IMR-90 (cell line): ENCODE measurements around the gene ELK3. TPM values are rescaled to one million over a fixed set of nuclear protein-coding genes. Genes with fewer than 3 reads are reported as not detected.

ENCODE experiments used
- ATAC-seq: fragments of 200-7000 bp; cut with Tn5 transposase; 2 replicates; pipeline ENCODE4 v1.9.1; 2020; ENCODE audit warnings: low read depth, mild to moderate bottlenecking, moderate library complexity
- BruUV-seq: library from RNA; stranded (reverse); fragments of 400-500 nt; replicated peaks from 2 replicates; lab custom pipeline; 2021; lab: Mats Ljungman, UMichigan
- CTCF ChIA-PET: fragments of 300-600 bp; formaldehyde crosslinking; extraction: SDS; loops from one replicate; lab custom pipeline; 2021; ENCODE audit warnings: antibody characterized with exemption; lab: Yijun Ruan, JAX
- POLR2A ChIA-PET: fragments of 300-600 bp; sonication (Branson Sonifier 250); formaldehyde crosslinking; loops from one replicate; lab custom pipeline; 2022; ENCODE audit warnings: antibody characterized with exemption; ENCODE audit not compliant: unreplicated experiment; lab: Charles Lee
- DNase-seq: peaks from one replicate; pipeline ENCODE4 v3.0.0; 2013
- H2AFZ ChIP-seq: replicated peaks from 2 replicates; pipeline ENCODE3; 2013; ENCODE audit warnings: low read length, mild to moderate bottlenecking; ENCODE audit not compliant: poor library complexity
- H2AK5ac ChIP-seq: 2 replicates; pipeline ENCODE4 v1.6.1; 2013; ENCODE audit warnings: low read depth, low read length, inconsistent platforms
- H2AK9ac ChIP-seq: replicated peaks from 2 replicates; pipeline ENCODE3; 2013; ENCODE audit warnings: mild to moderate bottlenecking, low read depth, low read length, moderate library complexity; ENCODE audit not compliant: poor library complexity
- H2BK120ac ChIP-seq: 2 replicates; pipeline ENCODE4 v1.6.1; 2013; ENCODE audit warnings: low read depth, low read length, inconsistent platforms
- H2BK15ac ChIP-seq: 3 replicates; pipeline ENCODE4 v1.6.1; 2013; ENCODE audit warnings: low read depth, low read length, inconsistent platforms
- H2BK20ac ChIP-seq: 2 replicates; pipeline ENCODE4 v1.6.1; 2013; ENCODE audit warnings: low read depth, mild to moderate bottlenecking, inconsistent platforms, low read length, moderate library complexity
- H2BK5ac ChIP-seq: 2 replicates; pipeline ENCODE4 v1.6.1; 2013; ENCODE audit warnings: mild to moderate bottlenecking, low read depth, low read length, inconsistent platforms; ENCODE audit not compliant: poor library complexity, severe bottlenecking
- H3K14ac ChIP-seq: replicated peaks from 2 replicates; pipeline ENCODE4 v1.6.1; 2013; ENCODE audit warnings: low read depth, low read length, inconsistent platforms
- H3K18ac ChIP-seq: 2 replicates; pipeline ENCODE4 v1.6.1; 2013; ENCODE audit warnings: low read depth, low read length, control low read depth
- H3K23ac ChIP-seq: 2 replicates; pipeline ENCODE4 v1.6.1; 2013; ENCODE audit warnings: low read depth, low read length, inconsistent platforms
- H3K27ac ChIP-seq: 2 replicates; pipeline ENCODE4 v1.5.1; 2013; ENCODE audit warnings: mild to moderate bottlenecking, control low read depth, low read length; ENCODE audit not compliant: insufficient read depth
- H3K27me3 ChIP-seq: 2 replicates; pipeline ENCODE4 v1.6.1; 2013; ENCODE audit warnings: low read length; ENCODE audit not compliant: control insufficient read depth, insufficient read depth
- H3K36me3 ChIP-seq: 2 replicates; pipeline ENCODE4 v1.6.1; 2013; ENCODE audit warnings: low read length, mixed read lengths; ENCODE audit not compliant: control insufficient read depth, insufficient read depth
- H3K4ac ChIP-seq: 2 replicates; pipeline ENCODE4 v1.6.1; 2013; ENCODE audit warnings: low read depth, low read length, inconsistent platforms
- H3K4me1 ChIP-seq: 2 replicates; pipeline ENCODE4 v1.6.1; 2013; ENCODE audit warnings: low read length, mixed read lengths; ENCODE audit not compliant: control insufficient read depth, insufficient read depth
- H3K4me2 ChIP-seq: 2 replicates; pipeline ENCODE4 v1.6.1; 2013; ENCODE audit warnings: low read depth, mild to moderate bottlenecking, control low read depth, low read length, moderate library complexity
- H3K4me3 ChIP-seq: 2 replicates; pipeline ENCODE4 v1.5.1; 2013; ENCODE audit warnings: low read depth, mild to moderate bottlenecking, control low read depth, low read length, moderate library complexity; ENCODE audit not compliant: insufficient read depth
- H3K56ac ChIP-seq: 2 replicates; pipeline ENCODE4 v1.6.1; 2013; ENCODE audit warnings: low read length, inconsistent platforms; ENCODE audit not compliant: insufficient read depth; ENCODE audit errors: extremely low read depth
- H3K79me1 ChIP-seq, 2 experiments: 2 replicates each; pipeline ENCODE4 v1.6.1; 2013; ENCODE audit warnings: low read length in 2 of 2, inconsistent platforms in 1 of 2, low read depth in 1 of 2
- H3K9ac ChIP-seq: 2 replicates; pipeline ENCODE4 v1.6.1; 2013; ENCODE audit warnings: low read depth, low read length, control low read depth
- H3K9me1 ChIP-seq: 2 replicates; pipeline ENCODE4 v1.6.1; 2013; ENCODE audit warnings: low read length, inconsistent platforms; ENCODE audit not compliant: insufficient read depth
- H3K9me3 ChIP-seq: 2 replicates; pipeline ENCODE4 v1.6.1; 2013; ENCODE audit warnings: low read length; ENCODE audit not compliant: control insufficient read depth, insufficient read depth
- H4K20me1 ChIP-seq: 2 replicates; pipeline ENCODE4 v1.6.1; 2013; ENCODE audit warnings: low read length, inconsistent platforms; ENCODE audit not compliant: insufficient read depth
- H4K5ac ChIP-seq: 2 replicates; pipeline ENCODE4 v1.6.1; 2013; ENCODE audit warnings: mild to moderate bottlenecking, low read depth, low read length, control low read depth
- H4K8ac ChIP-seq, 2 experiments: 2 replicates each; pipeline ENCODE4 v1.6.1; 2013; ENCODE audit warnings: low read depth in 2 of 2, low read length in 2 of 2, control low read depth in 1 of 2, inconsistent platforms in 1 of 2
- H4K91ac ChIP-seq: 2 replicates; pipeline ENCODE4 v1.6.1; 2013; ENCODE audit warnings: low read depth, low read length, inconsistent platforms; ENCODE audit not compliant: insufficient read depth
- BHLHE40 ChIP-seq: fragments of 150-350 bp; IDR thresholded peaks from 2 replicates; pipeline ENCODE4 v1.6.1; 2016; ENCODE audit warnings: mild to moderate bottlenecking, low read depth, low read length
- CHD1 ChIP-seq: IDR thresholded peaks from 2 replicates; pipeline ENCODE4 v1.6.1; 2012; ENCODE audit warnings: low read depth, low read length, improper control_type of control experiment
- MAZ ChIP-seq: IDR thresholded peaks from 2 replicates; pipeline ENCODE4 v1.6.1; 2012; ENCODE audit warnings: low read depth, mild to moderate bottlenecking, low read length, improper control_type of control experiment, moderate library complexity, borderline replicate concordance
- RCOR1 ChIP-seq: IDR thresholded peaks from 2 replicates; pipeline ENCODE4 v1.6.1; 2012; ENCODE audit warnings: mild to moderate bottlenecking, low read length, improper control_type of control experiment; ENCODE audit not compliant: insufficient replicate concordance
- RFX5 ChIP-seq: IDR thresholded peaks from 2 replicates; pipeline ENCODE4 v1.8.0; 2012; ENCODE audit warnings: low read depth, mild to moderate bottlenecking, low read length, moderate library complexity
- SMC3 ChIP-seq: fragments of 150-350 bp; IDR thresholded peaks from 2 replicates; pipeline ENCODE4 v1.6.1; 2016; ENCODE audit warnings: low read depth, mild to moderate bottlenecking, antibody characterized with exemption, low read length, moderate library complexity
- WGBS, 2 experiments: methylation state at CpG; one replicate each; pipeline versions ENCODE4 v1.1.5 to v1.1.7; 2013; ENCODE audit warnings: missing lambda C conversion rate in 2 of 2; ENCODE audit not compliant: insufficient read length in 1 of 2; ENCODE audit errors: extremely low coverage in 2 of 2; 5-methylcytosine and 5-hydroxymethylcytosine counted together
- dilution Hi-C: fragments of 300-500 bp; cut with HindIII; formaldehyde crosslinking; loops from one replicate; pipeline ENCODE4 v1.14.3; 2018; ENCODE audit warnings: low sequenced_read_pairs; ENCODE audit not compliant: unreplicated experiment
- in situ Hi-C: fragments of 300-500 bp; cut with MboI; formaldehyde crosslinking; loops from 3 replicates; pipeline ENCODE4 v1.14.3; 2019; ENCODE audit warnings: low sequenced_read_pairs, inconsistent platforms, mixed read lengths
- intact Hi-C: fragments of 100-400 bp; cut with micrococcal nuclease; formaldehyde crosslinking; loops from 2 replicates; pipeline ENCODE4 v1.10.0; 2022
- polyA plus RNA-seq, 3 experiments: library from polyadenylated mRNA; depleted of rRNA; stranded (reverse); fragments of >200 nt; gene quantifications; 2 replicates each; pipeline ENCODE4 v1.2.3, GENCODE V29; 2012; ENCODE audit warnings: low replicate concordance in 1 of 3
- total RNA-seq: library from RNA; depleted of rRNA; stranded (reverse); fragments of >200 nt; gene quantifications from 2 replicates; pipeline ENCODE4 v1.2.3, GENCODE V29; 2012
- TF ChIP-seq, protein P1 (sequence below): conservative IDR thresholded peaks from 2 replicates; pipeline ENCODE4 v1.5.1; 2012; ENCODE audit warnings: mild to moderate bottlenecking, low read depth, low read length, improper control_type of control experiment
- TF ChIP-seq, protein P2 (sequence below): fragments of 150-350 bp; IDR thresholded peaks from 2 replicates; pipeline ENCODE4 v1.6.1; 2017; ENCODE audit warnings: mild to moderate bottlenecking, antibody characterized with exemption, low read length, low read depth

The ELK3 gene
- total and polyA plus RNA-seq, 2 of the 4 experiments (the other 2 are of a cell fraction), result 14.5 to 27.5 TPM

GRCh38 chr12:96167492-96167891, 26.7 kb upstream of the ELK3 start:
- dilution Hi-C loops (no loop called here), in situ Hi-C loops (no loop called here), intact Hi-C loops (no loop called here)
- no peak overlapping the region for H2BK120ac ChIP-seq
- no peak overlapping the region for H2BK15ac ChIP-seq
- no peaks in the 10 kb centered on the region for H4K20me1 ChIP-seq
- H3K4me3 ChIP-seq, result no peak overlapping the region
- no peaks in the 10 kb centered on the region for H3K79me1 ChIP-seq
- no peak overlapping the region for H2BK20ac ChIP-seq
- H2AFZ ChIP-seq, result no peak overlapping the region
- no peaks in the 10 kb centered on the region for H3K36me3 ChIP-seq
- H3K9me3 ChIP-seq, result no peaks in the 10 kb centered on the region
- H3K23ac ChIP-seq, result no peak overlapping the region
- no peak overlapping the region for H3K56ac ChIP-seq
- no peak overlapping the region for H2AK9ac ChIP-seq
- CTCF ChIA-PET, result no interaction called here
- no peak overlapping the region for H3K4me2 ChIP-seq
- no peak overlapping the region for H4K5ac ChIP-seq
- H3K9me1 ChIP-seq, result peaks cover 8% of the 10 kb centered on the region
- H2BK5ac ChIP-seq, result no peak overlapping the region
- POLR2A ChIA-PET, result no interaction called here
- no peak overlapping the region for H2AK5ac ChIP-seq
- H3K9ac ChIP-seq, result no peak overlapping the region
- no TSS peak for BruUV-seq
- no peak overlapping the region for H3K27ac ChIP-seq
- H3K27me3 ChIP-seq, result peaks cover 6% of the 10 kb centered on the region; the same call in 1 of the 2 replicates
- no peak overlapping the region for H4K8ac ChIP-seq
- TF ChIP-seq, protein P1, sequence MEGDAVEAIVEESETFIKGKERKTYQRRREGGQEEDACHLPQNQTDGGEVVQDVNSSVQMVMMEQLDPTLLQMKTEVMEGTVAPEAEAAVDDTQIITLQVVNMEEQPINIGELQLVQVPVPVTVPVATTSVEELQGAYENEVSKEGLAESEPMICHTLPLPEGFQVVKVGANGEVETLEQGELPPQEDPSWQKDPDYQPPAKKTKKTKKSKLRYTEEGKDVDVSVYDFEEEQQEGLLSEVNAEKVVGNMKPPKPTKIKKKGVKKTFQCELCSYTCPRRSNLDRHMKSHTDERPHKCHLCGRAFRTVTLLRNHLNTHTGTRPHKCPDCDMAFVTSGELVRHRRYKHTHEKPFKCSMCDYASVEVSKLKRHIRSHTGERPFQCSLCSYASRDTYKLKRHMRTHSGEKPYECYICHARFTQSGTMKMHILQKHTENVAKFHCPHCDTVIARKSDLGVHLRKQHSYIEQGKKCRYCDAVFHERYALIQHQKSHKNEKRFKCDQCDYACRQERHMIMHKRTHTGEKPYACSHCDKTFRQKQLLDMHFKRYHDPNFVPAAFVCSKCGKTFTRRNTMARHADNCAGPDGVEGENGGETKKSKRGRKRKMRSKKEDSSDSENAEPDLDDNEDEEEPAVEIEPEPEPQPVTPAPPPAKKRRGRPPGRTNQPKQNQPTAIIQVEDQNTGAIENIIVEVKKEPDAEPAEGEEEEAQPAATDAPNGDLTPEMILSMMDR, result no peak
- TF ChIP-seq CHD1, result no peak
- TF ChIP-seq BHLHE40, result no peak
- no peak for TF ChIP-seq RFX5
- TF ChIP-seq, protein P2, sequence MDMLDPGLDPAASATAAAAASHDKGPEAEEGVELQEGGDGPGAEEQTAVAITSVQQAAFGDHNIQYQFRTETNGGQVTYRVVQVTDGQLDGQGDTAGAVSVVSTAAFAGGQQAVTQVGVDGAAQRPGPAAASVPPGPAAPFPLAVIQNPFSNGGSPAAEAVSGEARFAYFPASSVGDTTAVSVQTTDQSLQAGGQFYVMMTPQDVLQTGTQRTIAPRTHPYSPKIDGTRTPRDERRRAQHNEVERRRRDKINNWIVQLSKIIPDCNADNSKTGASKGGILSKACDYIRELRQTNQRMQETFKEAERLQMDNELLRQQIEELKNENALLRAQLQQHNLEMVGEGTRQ, result no peak
- TF ChIP-seq RCOR1, result no peak
- TF ChIP-seq MAZ, result no peak
- no peak for TF ChIP-seq SMC3
- no peak overlapping the region for H3K18ac ChIP-seq
- no peak for ATAC-seq
- WGBS, 2 experiments, result no CpG with 5 or more reads among the region's 1 CpG
- H4K91ac ChIP-seq, result no peak overlapping the region
- DNase-seq, result no peak
- H3K14ac ChIP-seq, result no peak overlapping the region
- H3K4ac ChIP-seq, result no peak overlapping the region
- no peaks in the 10 kb centered on the region for H3K4me1 ChIP-seq
